Measurements from ENCODE around the gene ANKRD24.
"Not testable (repeated sequence)": the region's sequence is repeated elsewhere in the genome, so short reads cannot be mapped to it uniquely, and the experiment has no call there.

The ANKRD24 gene

DNA sequence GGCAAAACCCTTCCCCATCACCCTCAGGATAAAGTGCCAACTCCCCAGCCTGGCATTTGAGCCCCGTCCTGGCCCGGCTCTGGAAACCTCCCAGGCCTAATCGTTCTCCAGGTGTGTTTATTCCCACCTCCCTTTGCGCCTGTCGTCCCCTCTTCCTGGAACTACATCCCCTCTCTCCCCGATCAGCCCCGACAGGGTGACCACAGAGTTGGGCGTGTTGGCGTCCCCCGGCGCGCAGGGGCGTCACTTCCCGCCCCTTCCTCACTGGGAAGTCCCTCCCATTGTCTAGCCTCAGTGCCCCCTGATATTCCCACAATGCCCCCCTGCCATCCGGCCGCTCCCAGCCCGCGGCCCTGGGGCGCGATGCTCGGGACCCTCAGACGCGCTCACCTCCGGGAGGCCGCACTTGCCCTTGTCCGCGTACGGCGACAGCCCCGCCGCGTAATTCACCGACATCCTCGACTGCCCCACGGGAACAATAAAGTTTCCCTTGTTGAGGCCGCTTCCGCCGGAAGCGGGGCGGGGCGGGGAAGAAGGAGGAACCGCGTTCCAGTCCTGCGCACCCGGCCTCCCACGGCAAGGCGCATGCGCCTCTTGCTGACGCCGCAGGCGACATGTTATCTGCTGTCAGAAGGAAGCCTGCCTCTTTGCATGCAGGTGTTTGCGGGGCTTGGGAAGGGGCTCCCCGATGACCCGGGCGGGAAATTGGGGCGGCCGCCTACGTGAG, at the start of gene ANKRD24, which contains the start of gene SIRT6:
Gene ANKRD24, plus strand, starts transcription at position 606 of the 727 bp plus-strand sequence. CDS start 3,737 bp downstream, outside the sequence.
Gene SIRT6, minus strand, starts transcription at position 480 of the 727 bp plus-strand sequence. Its CDS starts 24 bp downstream, at position 456.
- DNase-seq = peak; percentile 81

DNA sequence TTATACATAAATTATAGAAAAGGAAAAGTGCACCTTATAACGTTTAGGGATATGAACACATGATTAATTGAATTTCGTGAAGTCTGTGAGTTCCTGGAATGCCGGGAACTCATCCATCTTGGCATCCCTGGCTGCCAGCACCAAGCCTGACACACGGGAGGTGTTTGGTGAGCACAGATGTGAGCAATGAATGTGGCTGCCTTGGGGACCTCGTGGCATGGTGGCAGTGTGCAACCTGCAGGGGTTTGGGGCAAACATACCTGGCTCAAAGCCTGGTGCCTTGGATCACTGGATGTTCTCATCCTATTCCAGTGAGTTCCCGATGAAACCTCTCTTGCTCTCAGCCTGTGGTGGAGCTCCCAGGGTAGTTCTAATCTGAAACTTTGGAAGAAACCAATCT, 48.1 kb upstream of the ANKRD24 start:
- DNase-seq = no peak

DNA sequence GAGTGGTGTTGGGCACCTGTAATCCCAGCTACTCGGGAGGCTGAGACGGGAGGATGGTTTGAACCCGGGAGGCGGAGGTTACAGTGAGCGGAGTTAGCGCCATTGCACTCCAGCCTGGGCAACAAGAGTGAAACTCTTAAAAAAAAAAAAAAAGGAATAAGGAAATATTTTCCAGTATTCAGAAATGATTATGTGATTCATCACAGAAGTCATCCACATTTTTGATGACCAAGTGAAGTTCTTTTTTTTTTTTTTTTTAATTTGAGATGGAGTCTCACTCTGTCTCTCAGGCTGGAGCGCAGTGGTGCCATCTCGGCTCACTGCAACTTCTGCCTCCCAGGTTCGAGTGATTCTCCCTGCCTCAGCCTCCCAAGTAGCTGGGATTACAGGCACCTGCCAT, 47.1 kb upstream of the ANKRD24 start:
- DNase-seq = not testable (repeated sequence)

DNA sequence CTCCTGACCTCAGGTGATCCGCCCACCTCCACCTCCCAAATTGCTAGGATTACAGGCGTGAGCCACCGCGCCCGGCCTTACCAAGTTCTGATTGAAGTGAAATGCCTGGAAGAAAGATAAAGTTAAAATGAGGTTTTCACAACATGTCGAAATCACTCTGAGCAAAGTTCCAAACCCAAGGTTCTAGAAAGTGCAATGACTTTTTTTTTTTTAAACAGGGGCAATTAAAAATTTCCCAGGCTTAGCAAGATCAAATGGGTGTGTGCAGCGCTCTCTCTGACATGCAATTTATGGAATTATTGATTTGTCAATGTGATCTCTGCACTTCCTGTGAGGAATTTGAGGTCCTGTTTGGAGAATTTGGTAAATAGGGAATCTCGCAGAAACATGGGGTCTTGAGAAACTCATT, 45.8 kb upstream of the ANKRD24 start:
- no peak for DNase-seq

GRCh38 chr19:4138445-4138844, 44.0 kb upstream of the ANKRD24 start:
- DNase-seq = no peak

- DNase-seq = no peak
Measured at GRCh38 chr19:4139614-4140236, 42.8 kb upstream of the ANKRD24 start.

DNA sequence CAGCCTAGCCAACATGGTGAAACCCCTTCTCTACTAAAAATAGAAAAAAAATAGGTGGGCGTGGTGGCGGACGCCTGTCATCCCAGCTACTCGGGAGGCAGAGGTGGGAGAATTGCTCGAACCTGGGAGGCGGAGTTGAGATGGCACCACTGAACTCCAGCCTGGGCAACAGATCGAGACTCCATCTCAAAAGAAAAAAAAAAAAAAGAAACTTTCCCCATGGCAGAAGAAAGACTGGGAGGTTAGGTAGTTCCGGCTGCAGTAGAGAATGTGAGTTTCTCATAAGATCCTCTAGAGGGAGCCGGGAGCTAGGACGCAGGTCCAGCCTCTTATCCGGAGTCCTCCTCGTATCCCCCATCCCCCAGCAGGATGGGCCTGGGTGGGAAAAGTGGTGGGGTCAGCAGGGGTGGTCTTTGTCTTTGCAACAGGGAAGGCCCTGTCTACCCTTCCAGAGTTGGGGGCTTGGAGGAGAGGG, 42.2 kb upstream of the ANKRD24 start:
- DNase-seq = peak; percentile 28

GRCh38 chr19:4142916-4143315, 39.6 kb upstream of the ANKRD24 start:
- not testable (repeated sequence) for DNase-seq

DNA sequence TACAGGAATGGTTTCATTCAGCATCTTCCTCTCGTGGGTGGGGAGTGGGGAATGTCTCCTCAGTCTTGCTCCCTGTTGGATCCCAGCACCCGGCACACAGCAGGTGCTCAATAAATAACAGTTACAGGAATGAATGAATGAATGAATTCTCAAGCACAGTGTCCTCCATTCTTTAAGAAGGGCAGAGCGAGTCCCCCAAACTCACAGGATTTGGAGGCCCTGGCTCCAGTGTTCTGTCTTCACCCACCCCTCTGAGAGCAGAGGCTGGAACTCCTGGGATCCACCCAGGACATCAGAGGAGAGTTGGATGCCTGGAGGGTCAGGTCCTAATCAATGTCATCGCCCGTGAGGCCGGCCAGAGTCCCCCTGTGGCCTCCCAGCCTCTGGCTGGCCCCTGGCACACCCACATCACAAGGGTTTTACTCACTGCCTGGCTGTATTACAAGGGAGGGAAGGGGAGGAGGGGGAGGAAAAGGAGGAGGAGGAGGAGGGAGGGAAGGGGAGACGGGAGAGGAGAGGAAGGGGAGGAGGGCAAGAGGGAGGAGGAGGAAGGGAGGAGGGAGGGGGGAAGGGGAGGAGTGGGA, 37.7 kb upstream of the ANKRD24 start:
- no peak for DNase-seq

- DNase-seq = no peak
Measured at GRCh38 chr19:4149518-4150288, 32.8 kb upstream of the ANKRD24 start.

DNA sequence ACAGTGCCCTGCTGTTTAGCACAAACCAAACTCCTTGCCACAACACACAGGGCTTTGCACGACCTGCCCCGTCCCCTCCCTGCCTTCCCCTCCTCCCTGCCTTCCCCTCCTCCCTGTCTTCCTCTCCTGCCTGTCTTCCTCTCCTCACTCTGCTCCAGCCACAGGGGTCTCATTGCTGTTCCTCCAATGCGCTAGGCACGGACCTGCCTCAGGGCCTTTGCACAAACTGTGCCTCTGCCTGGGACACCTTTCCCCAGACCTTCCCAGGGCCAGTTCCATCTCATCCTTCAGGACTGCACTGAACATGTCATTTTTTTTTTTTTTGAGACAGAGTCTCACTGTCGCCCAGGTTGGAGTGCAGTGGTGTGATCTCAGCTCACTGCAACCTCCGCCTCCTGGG, 30.9 kb upstream of the ANKRD24 start:
- no peak for DNase-seq

GRCh38 chr19:4152241-4152998, 30.1 kb upstream of the ANKRD24 start:
- DNase-seq = no peak

DNA sequence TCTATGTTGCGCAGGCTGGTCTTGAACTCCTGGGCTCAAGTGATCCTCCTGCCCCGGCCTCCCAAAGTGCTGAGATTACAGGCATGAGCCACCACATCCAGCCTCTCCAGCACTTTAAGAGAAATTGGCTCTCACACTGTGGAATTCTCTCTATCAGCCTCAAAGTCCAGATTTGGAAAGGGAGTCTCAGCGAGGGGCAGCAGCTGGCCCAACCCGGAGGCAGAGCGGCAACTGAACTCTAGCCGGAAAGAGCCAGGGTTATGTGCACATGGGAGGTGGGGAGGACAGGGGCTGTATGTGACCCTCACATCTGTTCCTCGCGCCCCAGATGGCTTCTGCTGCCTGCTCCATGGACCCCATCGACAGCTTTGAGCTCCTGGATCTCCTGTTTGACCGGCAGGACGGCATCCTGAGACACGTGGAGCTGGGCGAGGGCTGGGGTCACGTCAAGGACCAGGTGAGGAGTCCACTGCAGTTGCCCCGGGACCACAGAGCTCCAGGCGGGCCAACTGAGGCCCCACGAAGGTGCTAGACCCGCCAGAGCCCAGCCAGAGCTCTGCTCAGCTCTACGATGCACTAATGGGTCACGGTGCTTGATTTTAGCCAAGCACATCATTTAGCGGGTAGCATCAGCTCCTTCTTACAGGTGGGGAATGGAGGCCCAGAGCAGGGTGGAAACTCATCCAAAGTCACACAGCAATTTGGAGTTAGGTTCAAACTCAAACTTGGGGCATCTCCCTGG, 27.7 kb upstream of the ANKRD24 start:
- no peak for DNase-seq

GRCh38 chr19:4157164-4157563, 25.3 kb upstream of the ANKRD24 start:
- no peak for DNase-seq

DNA sequence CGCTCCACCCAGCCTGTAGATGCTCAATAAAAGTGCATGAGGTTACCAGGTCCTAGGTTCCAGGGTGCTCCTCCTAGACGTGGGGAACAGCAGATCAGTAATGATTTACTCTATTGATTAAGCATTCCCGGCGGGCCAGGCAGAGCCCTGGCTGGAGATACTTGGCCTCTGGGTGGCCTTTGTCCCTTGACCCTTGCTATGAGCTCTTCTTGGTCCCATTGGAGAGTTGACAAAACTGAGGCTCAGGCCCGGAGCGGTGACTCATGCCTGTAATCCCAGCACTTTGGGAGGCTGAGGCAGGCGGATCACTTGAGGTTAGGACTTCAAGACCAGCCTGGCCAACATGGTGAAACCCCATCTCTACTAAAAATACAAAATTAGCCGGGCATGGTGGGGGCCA, 24.5 kb upstream of the ANKRD24 start:
- DNase-seq = not testable (repeated sequence)

- no peak for DNase-seq
Measured at GRCh38 chr19:4161415-4162077, 20.9 kb upstream of the ANKRD24 start.

DNA sequence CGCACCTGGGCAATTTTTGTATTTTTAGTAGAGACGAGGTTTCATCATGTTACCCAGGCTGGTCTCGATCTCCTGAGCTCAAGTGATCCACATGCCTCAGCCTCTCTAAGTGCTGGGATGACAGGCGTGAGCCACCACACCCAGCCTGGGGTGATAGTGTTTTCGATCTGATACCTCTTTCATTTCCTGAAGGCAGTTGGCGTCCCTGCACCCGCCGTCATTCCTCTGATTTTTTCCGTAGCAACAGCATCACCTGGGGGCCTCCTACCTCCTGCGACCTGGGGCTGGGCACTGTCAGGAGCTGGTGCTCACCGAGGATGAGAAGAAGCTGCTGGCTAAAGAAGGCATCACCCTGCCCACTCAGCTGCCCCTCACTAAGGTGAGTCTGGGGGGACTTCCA, 18.2 kb upstream of the ANKRD24 start:
- DNase-seq = no peak

DNA sequence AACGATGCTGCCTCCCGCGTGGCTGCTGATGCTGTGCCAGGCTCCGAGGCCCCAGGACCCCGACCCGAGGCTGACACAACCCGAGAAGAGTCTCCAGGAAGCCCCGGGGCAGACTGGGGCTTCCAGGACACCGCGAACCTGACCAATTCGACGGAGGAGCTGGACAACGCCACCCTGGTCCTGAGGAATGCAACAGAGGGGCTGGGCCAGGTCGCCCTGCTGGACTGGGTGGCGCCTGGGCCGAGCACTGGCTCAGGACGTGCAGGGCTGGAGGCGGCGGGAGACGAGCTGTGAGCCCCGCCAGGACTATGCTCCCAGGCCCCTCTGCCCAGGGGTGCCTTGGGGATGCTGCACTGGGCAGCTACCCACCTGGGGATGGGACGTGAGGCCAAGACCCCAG, 10.8 kb upstream of the ANKRD24 start:
- DNase-seq = no peak

GRCh38 chr19:4172861-4173473, 9.5 kb upstream of the ANKRD24 start:
- DNase-seq = no peak

DNA sequence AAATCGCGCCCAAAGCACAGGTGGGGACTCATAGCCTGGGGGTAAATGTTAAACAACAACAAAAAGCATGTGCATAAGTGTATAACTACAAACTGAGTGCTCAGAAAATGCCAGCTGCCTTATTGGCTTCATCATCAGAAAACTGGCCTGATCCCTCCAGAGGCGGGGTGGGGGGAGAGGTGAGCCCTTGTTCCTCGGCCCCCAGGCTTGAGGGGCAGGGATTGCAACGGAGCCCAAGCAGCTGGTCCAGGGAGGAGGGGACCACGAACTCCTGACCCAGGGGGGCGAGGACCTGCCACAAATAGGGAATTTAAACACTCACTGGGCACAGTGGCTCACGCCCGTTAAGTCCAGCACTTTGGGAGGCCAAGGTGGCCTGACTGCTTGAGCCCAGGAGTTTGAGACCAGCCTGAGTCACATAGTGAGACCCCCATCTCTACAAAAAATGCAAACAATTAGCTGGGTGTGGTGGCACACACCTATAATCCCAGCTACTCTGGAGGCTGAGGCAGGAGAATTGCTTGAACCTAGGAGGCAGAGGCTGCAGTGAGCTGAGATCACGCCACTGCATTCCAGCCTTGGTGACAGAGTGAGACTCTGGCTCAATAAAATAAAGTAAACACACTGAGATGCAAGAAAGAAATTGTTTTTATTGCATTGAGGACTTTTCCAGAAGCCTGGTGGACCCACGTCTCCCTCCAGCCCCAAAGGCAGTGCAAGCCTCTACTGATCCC, 8.8 kb upstream of the ANKRD24 start:
- DNase-seq = no peak
